H9 (cell line): ENCODE results near the gene RHBDL1. TPM values are rescaled to one million over a fixed set of nuclear protein-coding genes. Genes with fewer than 3 reads are reported as not detected.

Experiments used
- DNase-seq: peaks from one replicate; pipeline ENCODE4 v3.0.0-alpha.2; 2017
- H2AFZ ChIP-seq: one replicate; pipeline ENCODE4 v1.6.1; 2013; ENCODE audit warnings: mild to moderate bottlenecking, low read length, control low read depth, moderate library complexity
- H2AK5ac ChIP-seq: 2 replicates; pipeline ENCODE4 v1.6.1; 2013; ENCODE audit warnings: low read length, control low read depth, mixed read lengths; ENCODE audit not compliant: insufficient read length
- H2BK120ac ChIP-seq: one replicate; pipeline ENCODE4 v1.6.1; 2013; ENCODE audit warnings: low read depth, mild to moderate bottlenecking, low read length, control low read depth, inconsistent platforms; ENCODE audit not compliant: poor library complexity, severe bottlenecking
- H2BK12ac ChIP-seq: 2 replicates; pipeline ENCODE4 v1.6.1; 2013; ENCODE audit warnings: low read length, control low read depth, mixed read lengths, low read depth; ENCODE audit not compliant: insufficient read length
- H2BK15ac ChIP-seq: 2 replicates; pipeline ENCODE4 v1.6.1; 2013; ENCODE audit warnings: low read depth, low read length, control low read depth
- H2BK20ac ChIP-seq: one replicate; pipeline ENCODE4 v1.6.1; 2013; ENCODE audit warnings: low read depth, mild to moderate bottlenecking, low read length, control low read depth, inconsistent platforms; ENCODE audit not compliant: poor library complexity, severe bottlenecking
- H2BK5ac ChIP-seq: 2 replicates; pipeline ENCODE4 v1.6.1; 2013; ENCODE audit warnings: low read length, control low read depth, mixed read lengths; ENCODE audit not compliant: insufficient read length
- H3K14ac ChIP-seq: 2 replicates; pipeline ENCODE4 v1.6.1; 2013; ENCODE audit warnings: low read length, control low read depth; ENCODE audit not compliant: insufficient read depth
- H3K18ac ChIP-seq: 2 replicates; pipeline ENCODE4 v1.6.1; 2013; ENCODE audit warnings: low read depth, mild to moderate bottlenecking, mixed read lengths, low read length, control low read depth; ENCODE audit not compliant: insufficient read length
- H3K23ac ChIP-seq: 2 replicates; pipeline ENCODE4 v1.6.1; 2013; ENCODE audit warnings: low read length, control low read depth, mixed read lengths, low read depth; ENCODE audit not compliant: insufficient read length
- H3K23me2 ChIP-seq: 2 replicates; pipeline ENCODE4 v1.6.1; 2013; ENCODE audit warnings: low read depth, mild to moderate bottlenecking, mixed read lengths, low read length, control low read depth; ENCODE audit not compliant: insufficient read length, poor library complexity, severe bottlenecking
- H3K27ac ChIP-seq: 2 replicates; pipeline ENCODE4 v1.5.1; 2013; ENCODE audit warnings: low read length, control low read depth, mixed read lengths, low read depth; ENCODE audit not compliant: insufficient read length
- H3K27me3 ChIP-seq: 2 replicates; pipeline ENCODE4 v1.6.1; 2013; ENCODE audit warnings: low read length, control low read depth, inconsistent platforms; ENCODE audit not compliant: insufficient read depth
- H3K4ac ChIP-seq: 2 replicates; pipeline ENCODE4 v1.6.1; 2013; ENCODE audit warnings: low read depth, mild to moderate bottlenecking, control low read depth, inconsistent platforms, low read length, moderate library complexity
- H3K4me1 ChIP-seq: 2 replicates; pipeline ENCODE4 v1.6.1; 2013; ENCODE audit warnings: low read length, control low read depth, inconsistent platforms; ENCODE audit not compliant: insufficient read depth
- H3K4me2 ChIP-seq: 2 replicates; pipeline ENCODE4 v1.6.1; 2013; ENCODE audit warnings: low read length, control low read depth, mixed read lengths; ENCODE audit not compliant: insufficient read length, insufficient read depth
- H3K56ac ChIP-seq: 2 replicates; pipeline ENCODE4 v1.6.1; 2013; ENCODE audit warnings: low read depth, mild to moderate bottlenecking, mixed read lengths, low read length, control low read depth; ENCODE audit not compliant: insufficient read length
- H3K79me1 ChIP-seq: 2 replicates; pipeline ENCODE4 v1.6.1; 2013; ENCODE audit warnings: low read depth, mild to moderate bottlenecking, moderate library complexity, low read length, control low read depth, inconsistent platforms; ENCODE audit not compliant: insufficient read depth, poor library complexity, severe bottlenecking
- H3K79me2 ChIP-seq: 2 replicates; pipeline ENCODE4 v1.6.1; 2013; ENCODE audit warnings: low read length, control low read depth, inconsistent platforms; ENCODE audit not compliant: insufficient read depth
- H3K9ac ChIP-seq: 2 replicates; pipeline ENCODE4 v1.6.1; 2013; ENCODE audit warnings: low read length, control low read depth, mixed read lengths; ENCODE audit not compliant: insufficient read length; ENCODE audit errors: extremely low read depth
- H3K9me3 ChIP-seq: one replicate; pipeline ENCODE4 v1.6.1; 2013; ENCODE audit warnings: low read depth, low read length, inconsistent platforms; ENCODE audit not compliant: control insufficient read depth
- H3T11ph ChIP-seq: one replicate; pipeline ENCODE4 v1.6.1; 2013; ENCODE audit warnings: mild to moderate bottlenecking, low read length, control low read depth, inconsistent platforms
- H4K20me1 ChIP-seq: one replicate; pipeline ENCODE4 v1.6.1; 2013; ENCODE audit not compliant: control insufficient read depth, insufficient read length, insufficient read depth
- H4K5ac ChIP-seq: 2 replicates; pipeline ENCODE4 v1.6.1; 2013; ENCODE audit warnings: low read depth, mild to moderate bottlenecking, mixed read lengths, low read length, control low read depth; ENCODE audit not compliant: insufficient read length
- H4K8ac ChIP-seq: replicated peaks from 2 replicates; pipeline ENCODE4 v1.6.1; 2013; ENCODE audit warnings: low read length, control low read depth, mixed read lengths, low read depth; ENCODE audit not compliant: insufficient read length
- H4K91ac ChIP-seq: 2 replicates; pipeline ENCODE4 v1.6.1; 2013; ENCODE audit warnings: low read depth, mild to moderate bottlenecking, moderate library complexity, mixed read lengths, low read length, control low read depth; ENCODE audit not compliant: insufficient read length
- H3K27ac Mint-ChIP-seq, 3 experiments: 2 replicates in 2 of 3; 3 replicates in 1 of 3; pipeline ENCODE4 v1.8.0; 2020 to 2021; ENCODE audit warnings: mixed read lengths in 3 of 3, mild to moderate bottlenecking in 1 of 3, moderate library complexity in 1 of 3
- H3K27me3 Mint-ChIP-seq: 2 replicates; pipeline ENCODE4 v1.8.0; 2021; ENCODE audit warnings: low read depth, mild to moderate bottlenecking, moderate library complexity, mixed read lengths
- H3K36me3 Mint-ChIP-seq, 3 experiments: 2 replicates in 2 of 3; 3 replicates in 1 of 3; pipeline ENCODE4 v1.8.0; 2020 to 2021; ENCODE audit warnings: low read depth in 3 of 3, mixed read lengths in 3 of 3; ENCODE audit not compliant: insufficient read depth in 1 of 3
- H3K4me1 Mint-ChIP-seq, 2 experiments: 2 replicates each; pipeline ENCODE4 v1.8.0; 2020; ENCODE audit warnings: mixed read lengths in 2 of 2
- H3K4me3 Mint-ChIP-seq, 2 experiments: 2 replicates in 1 of 2; 3 replicates in 1 of 2; pipeline ENCODE4 v1.8.0; 2020 to 2021; ENCODE audit warnings: mild to moderate bottlenecking in 2 of 2, mixed read lengths in 2 of 2, moderate library complexity in 1 of 2
- H3K9me3 Mint-ChIP-seq, 2 experiments: 2 replicates in 1 of 2; 3 replicates in 1 of 2; pipeline ENCODE4 v1.8.0; 2020; ENCODE audit warnings: mild to moderate bottlenecking in 2 of 2, mixed read lengths in 2 of 2, moderate library complexity in 1 of 2
- WGBS: extraction: QIAGEN DNeasy Blood & Tissue Kit; methylation state at CpG from one replicate; pipeline ENCODE4 v1.1.7; 2013; ENCODE audit warnings: missing lambda C conversion rate, low lambda C conversion rate, mixed read lengths; ENCODE audit not compliant: insufficient read length; ENCODE audit errors: extremely low coverage; 5-methylcytosine and 5-hydroxymethylcytosine counted together
- total RNA-seq: library from RNA; stranded (reverse); gene quantifications from 2 replicates; pipeline ENCODE4 v1.2.1, GENCODE V29; 2021
- TF ChIP-seq, protein P1 (sequence below): fragments of 200-600 bp; sonication (generic); conservative IDR thresholded peaks from 3 replicates; pipeline ENCODE4 v1.8.0; 2021; ENCODE audit warnings: antibody characterized with exemption, mild to moderate bottlenecking

The RHBDL1 gene
- total RNA-seq, 1 experiment from 2014 or later = 7.6 TPM

GRCh38 chr16:625977-626765 lies 49.3 kb upstream of the RHBDL1 start:
- H3K79me2 ChIP-seq = no peaks in the 10 kb centered on the region
- Mint-ChIP-seq H3K4me3 (no peak overlapping the region), H3K36me3 (peaks cover 0 to 10% (median 0%) of the 10 kb centered on the region in 3 experiments; a peak in 3 of 7 replicates), H3K9me3 (no peaks in the 10 kb centered on the region), H3K4me1 (peaks cover 21 to 50% of the 10 kb centered on the region in 2 experiments), H3K27ac (peak overlapping the region in 2 of 3 experiments; percentile 49 to 65; a peak in 2 of 7 replicates), H3K27me3 (no peaks in the 10 kb centered on the region)
- H3K79me1 ChIP-seq = no peaks in the 10 kb centered on the region
- no peak overlapping the region for H2BK15ac ChIP-seq
- H4K8ac ChIP-seq = no peak overlapping the region
- no peak overlapping the region for H2BK12ac ChIP-seq
- no CpG with 5 or more reads among the region's 35 CpGs for WGBS
- TF ChIP-seq, protein P1, sequence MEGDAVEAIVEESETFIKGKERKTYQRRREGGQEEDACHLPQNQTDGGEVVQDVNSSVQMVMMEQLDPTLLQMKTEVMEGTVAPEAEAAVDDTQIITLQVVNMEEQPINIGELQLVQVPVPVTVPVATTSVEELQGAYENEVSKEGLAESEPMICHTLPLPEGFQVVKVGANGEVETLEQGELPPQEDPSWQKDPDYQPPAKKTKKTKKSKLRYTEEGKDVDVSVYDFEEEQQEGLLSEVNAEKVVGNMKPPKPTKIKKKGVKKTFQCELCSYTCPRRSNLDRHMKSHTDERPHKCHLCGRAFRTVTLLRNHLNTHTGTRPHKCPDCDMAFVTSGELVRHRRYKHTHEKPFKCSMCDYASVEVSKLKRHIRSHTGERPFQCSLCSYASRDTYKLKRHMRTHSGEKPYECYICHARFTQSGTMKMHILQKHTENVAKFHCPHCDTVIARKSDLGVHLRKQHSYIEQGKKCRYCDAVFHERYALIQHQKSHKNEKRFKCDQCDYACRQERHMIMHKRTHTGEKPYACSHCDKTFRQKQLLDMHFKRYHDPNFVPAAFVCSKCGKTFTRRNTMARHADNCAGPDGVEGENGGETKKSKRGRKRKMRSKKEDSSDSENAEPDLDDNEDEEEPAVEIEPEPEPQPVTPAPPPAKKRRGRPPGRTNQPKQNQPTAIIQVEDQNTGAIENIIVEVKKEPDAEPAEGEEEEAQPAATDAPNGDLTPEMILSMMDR = no peak
- H3K14ac ChIP-seq = no peak overlapping the region; the same call in 1 of the 2 replicates
- no peak overlapping the region for H3K18ac ChIP-seq
- H3K4ac ChIP-seq = no peak overlapping the region
- peaks cover 7% of the 10 kb centered on the region for H3K23me2 ChIP-seq
- no peak for DNase-seq
- no peaks in the 10 kb centered on the region for H3K9me3 ChIP-seq
- H3K9ac ChIP-seq = no peak overlapping the region
- no peak overlapping the region for H3K23ac ChIP-seq
- H4K20me1 ChIP-seq = no peaks in the 10 kb centered on the region
- no peak overlapping the region for H2AFZ ChIP-seq
- H4K91ac ChIP-seq = no peak overlapping the region
- H4K5ac ChIP-seq = no peak overlapping the region
- H3K4me1 ChIP-seq = no peaks in the 10 kb centered on the region; the same call in 1 of the 2 replicates
- H3K4me2 ChIP-seq = no peak overlapping the region
- H2BK20ac ChIP-seq = no peak overlapping the region
- no peak overlapping the region for H2AK5ac ChIP-seq
- H3K56ac ChIP-seq = no peak overlapping the region
- no peak overlapping the region for H3T11ph ChIP-seq
- H2BK5ac ChIP-seq = no peak overlapping the region
- no peak overlapping the region for H3K27ac ChIP-seq
- H2BK120ac ChIP-seq = no peak overlapping the region
- H3K27me3 ChIP-seq = no peaks in the 10 kb centered on the region
